Measurements from ENCODE around the gene NLN. TPM values are rescaled to one million over a fixed set of nuclear protein-coding genes. Genes with fewer than 3 reads are reported as not detected.
"Not testable (repeated sequence)": the region's sequence is repeated elsewhere in the genome, so short reads cannot be mapped to it uniquely, and the experiment has no call there.

Gene NLN
- total RNA-seq, 2 experiments from 2014 or later = 13.9 to 14.3 TPM

DNA sequence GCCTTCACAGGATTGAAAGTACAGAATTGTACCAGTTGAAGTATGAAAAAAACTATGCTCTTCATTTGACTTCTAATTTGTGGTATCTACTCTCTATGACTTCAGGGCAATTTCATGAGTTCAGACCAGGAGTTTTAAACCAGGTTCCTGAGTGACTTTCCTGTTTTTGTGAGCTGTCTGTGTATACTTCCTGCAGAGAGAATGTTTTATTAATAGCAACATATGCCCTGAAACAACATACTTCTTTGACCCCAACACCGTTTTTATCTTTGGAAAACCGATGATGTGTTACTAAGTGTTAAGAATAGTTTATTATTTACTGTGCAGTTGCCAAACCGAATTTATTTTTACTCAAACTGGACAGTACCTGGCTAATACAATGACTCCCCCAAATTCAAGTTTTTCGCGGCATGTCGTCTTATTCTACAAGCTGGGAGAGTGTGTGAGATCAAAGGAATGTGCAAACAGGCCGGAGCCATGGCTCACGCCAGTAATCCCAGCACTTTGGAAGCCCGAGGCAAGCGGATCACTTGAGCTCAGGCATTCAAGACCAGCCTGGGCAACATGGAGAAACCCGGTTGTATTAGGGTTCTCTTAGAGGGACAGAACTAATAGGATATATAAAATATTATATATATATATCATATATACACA is 145.7 kb downstream of the NLN start:
- no peaks in the 10 kb centered on the region for H3K27me3 Mint-ChIP-seq (ENCODE audit: low read depth)
- CTCF ChIA-PET = no interaction called here
- no peaks in the 10 kb centered on the region for H3K36me3 Mint-ChIP-seq (ENCODE audit: low read depth)
- peak overlapping the region; percentile 11 for H3K27ac Mint-ChIP-seq
- DNase-seq (no peak), ATAC-seq (no peak)
- H3K4me3 Mint-ChIP-seq = peak overlapping the region; percentile 28
- POLR2A ChIA-PET = no interaction called here
- H3K9me3 Mint-ChIP-seq (ENCODE audit: insufficient read depth) = no peaks in the 10 kb centered on the region
- H3K4me1 Mint-ChIP-seq (ENCODE audit: low read depth) = peaks cover 18% of the 10 kb centered on the region

DNA sequence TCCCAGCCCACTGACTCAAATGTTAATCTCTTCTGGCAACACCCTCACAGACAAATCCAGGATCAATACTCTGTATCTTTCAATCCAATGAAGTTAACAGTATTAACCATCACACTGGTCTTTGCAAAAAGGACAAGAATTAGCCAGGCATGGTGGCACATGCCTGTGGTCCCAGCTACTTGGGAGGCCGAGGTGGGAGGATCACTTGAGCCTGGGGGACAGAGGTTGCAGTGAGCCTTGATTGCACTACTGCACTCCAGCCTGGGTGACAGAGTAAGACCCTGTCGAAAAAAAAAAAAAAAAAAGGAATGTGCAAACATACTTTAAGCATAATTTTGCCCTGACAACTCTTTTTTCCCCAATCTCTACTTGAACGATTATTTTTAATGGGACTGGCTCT is 146.5 kb downstream of the NLN start:
- DNase-seq = no peak
- H3K4me3 Mint-ChIP-seq = no peak overlapping the region
- ChIA-PET POLR2A (no interaction called here), CTCF (no interaction called here)
- no peak overlapping the region for H3K27ac Mint-ChIP-seq
- H3K36me3 Mint-ChIP-seq (ENCODE audit: low read depth) = no peaks in the 10 kb centered on the region
- peaks cover 17% of the 10 kb centered on the region for H3K4me1 Mint-ChIP-seq (ENCODE audit: low read depth)
- no peak for ATAC-seq
- H3K9me3 Mint-ChIP-seq (ENCODE audit: insufficient read depth) = no peaks in the 10 kb centered on the region
- H3K27me3 Mint-ChIP-seq (ENCODE audit: low read depth) = no peaks in the 10 kb centered on the region

DNA sequence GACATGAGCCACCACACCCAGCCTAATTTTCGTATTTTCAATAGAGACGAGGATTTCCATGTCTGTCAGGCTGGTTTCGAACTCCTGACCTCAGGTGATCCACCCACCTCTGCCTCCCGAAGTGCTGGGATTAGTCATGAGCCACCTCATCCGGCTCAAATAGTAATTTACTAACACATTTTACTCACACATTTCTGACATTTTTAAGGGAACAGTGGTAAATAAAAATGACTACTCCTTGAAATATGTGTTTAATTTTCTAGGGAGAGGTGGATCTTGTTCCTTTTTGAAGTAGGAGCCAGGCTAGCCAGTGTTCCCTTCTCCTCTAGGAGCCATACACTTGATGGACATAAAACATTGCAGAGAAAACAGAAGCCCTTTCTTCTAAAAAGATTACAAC is 149.2 kb downstream of the NLN start:
- H3K9me3 Mint-ChIP-seq (ENCODE audit: insufficient read depth) = no peaks in the 10 kb centered on the region
- no peaks in the 10 kb centered on the region for H3K36me3 Mint-ChIP-seq (ENCODE audit: low read depth)
- ChIA-PET POLR2A (no interaction called here), CTCF (no interaction called here)
- peaks cover 14% of the 10 kb centered on the region for H3K4me1 Mint-ChIP-seq (ENCODE audit: low read depth)
- no peaks in the 10 kb centered on the region for H3K27me3 Mint-ChIP-seq (ENCODE audit: low read depth)
- H3K4me3 Mint-ChIP-seq = no peak overlapping the region
- ATAC-seq = no peak
- H3K27ac Mint-ChIP-seq = no peak overlapping the region
- no peak for DNase-seq

DNA sequence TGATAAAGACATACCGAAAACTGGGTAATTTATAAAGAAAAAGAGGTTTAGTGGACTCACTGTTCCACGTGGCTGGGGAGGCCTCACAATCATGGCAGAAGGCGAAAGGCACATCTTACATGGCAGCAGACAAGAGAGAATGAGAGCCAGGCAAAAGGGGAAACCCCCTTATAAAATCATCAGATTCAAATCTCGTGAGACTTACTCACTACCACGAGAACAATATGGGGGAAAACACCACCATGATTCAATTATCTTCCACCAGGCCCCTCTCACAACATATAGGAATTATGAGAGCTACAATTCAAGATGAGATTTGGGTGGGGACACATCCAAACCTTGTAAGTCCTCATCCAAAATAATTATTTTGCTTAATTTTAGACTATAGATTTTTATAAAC is 149.8 kb downstream of the NLN start:
- H3K4me1 Mint-ChIP-seq (ENCODE audit: low read depth) = peaks cover 12% of the 10 kb centered on the region
- DNase-seq; ATAC-seq; H3K27me3 Mint-ChIP-seq (ENCODE audit: low read depth); H3K4me3 Mint-ChIP-seq; H3K36me3 Mint-ChIP-seq (ENCODE audit: low read depth); CTCF ChIA-PET; H3K27ac Mint-ChIP-seq; H3K9me3 Mint-ChIP-seq (ENCODE audit: insufficient read depth); POLR2A ChIA-PET: not testable (repeated sequence)

DNA sequence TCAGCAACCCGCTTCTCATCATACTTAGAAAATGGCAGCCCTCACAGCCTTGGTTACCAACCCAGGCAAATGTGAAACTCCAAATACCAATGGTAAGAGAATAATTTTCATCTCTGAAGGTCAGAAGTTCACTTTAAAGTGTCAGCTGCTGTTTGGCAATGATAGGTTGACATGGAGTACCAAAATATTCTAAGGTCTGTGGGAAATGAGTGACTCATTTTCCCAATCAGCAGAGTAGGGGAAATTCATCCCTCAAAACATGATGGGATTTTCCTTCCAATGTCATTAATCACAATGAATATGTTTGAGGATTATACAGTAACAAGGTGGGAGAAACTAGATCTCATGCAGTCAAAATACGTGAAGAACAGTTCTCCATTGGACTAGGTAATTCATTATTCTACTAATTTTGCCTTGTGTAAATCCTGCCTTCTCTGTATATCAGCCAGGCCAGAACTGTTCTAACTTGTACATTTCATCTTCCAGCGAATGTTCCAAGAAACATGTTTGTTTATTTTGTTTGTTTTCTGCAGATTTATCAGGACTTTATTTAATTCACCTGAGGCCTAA is 151.3 kb downstream of the NLN start:
- no peaks in the 10 kb centered on the region for H3K27me3 Mint-ChIP-seq (ENCODE audit: low read depth)
- no peak overlapping the region for H3K4me3 Mint-ChIP-seq
- DNase-seq (no peak), ATAC-seq (no peak)
- POLR2A ChIA-PET = no interaction called here
- no peaks in the 10 kb centered on the region for H3K4me1 Mint-ChIP-seq (ENCODE audit: low read depth)
- no peak overlapping the region for H3K27ac Mint-ChIP-seq
- H3K36me3 Mint-ChIP-seq (ENCODE audit: low read depth) = no peaks in the 10 kb centered on the region
- CTCF ChIA-PET = no interaction called here
- H3K9me3 Mint-ChIP-seq (ENCODE audit: insufficient read depth) = peaks cover under 1% of the 10 kb centered on the region

DNA sequence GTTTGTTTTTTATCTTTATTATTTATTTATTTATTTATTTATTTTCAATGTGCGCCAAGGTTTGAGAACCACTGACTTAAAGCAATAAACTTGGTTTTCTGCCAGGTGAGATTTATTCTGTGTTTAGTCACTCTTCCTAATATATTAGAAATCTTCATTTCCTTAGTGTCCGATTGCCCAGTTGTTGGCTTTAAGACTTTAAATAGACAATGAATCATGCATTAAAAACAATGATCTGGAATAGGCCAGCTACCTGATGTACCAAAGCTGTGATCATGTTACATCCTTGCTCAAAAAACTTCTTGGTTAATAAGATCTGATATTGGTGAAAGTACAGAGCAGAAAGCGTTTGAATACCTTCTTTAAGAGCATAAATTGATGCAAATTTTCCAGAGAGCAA is 152.2 kb downstream of the NLN start:
- POLR2A ChIA-PET = no interaction called here
- Mint-ChIP-seq H3K9me3 (ENCODE audit: insufficient read depth) (peaks cover 3% of the 10 kb centered on the region), H3K4me1 (ENCODE audit: low read depth) (no peaks in the 10 kb centered on the region), H3K27me3 (ENCODE audit: low read depth) (no peaks in the 10 kb centered on the region), H3K27ac (no peak overlapping the region), H3K36me3 (ENCODE audit: low read depth) (no peaks in the 10 kb centered on the region), H3K4me3 (no peak overlapping the region)
- no peak for DNase-seq
- CTCF ChIA-PET = no interaction called here
- ATAC-seq = no peak

DNA sequence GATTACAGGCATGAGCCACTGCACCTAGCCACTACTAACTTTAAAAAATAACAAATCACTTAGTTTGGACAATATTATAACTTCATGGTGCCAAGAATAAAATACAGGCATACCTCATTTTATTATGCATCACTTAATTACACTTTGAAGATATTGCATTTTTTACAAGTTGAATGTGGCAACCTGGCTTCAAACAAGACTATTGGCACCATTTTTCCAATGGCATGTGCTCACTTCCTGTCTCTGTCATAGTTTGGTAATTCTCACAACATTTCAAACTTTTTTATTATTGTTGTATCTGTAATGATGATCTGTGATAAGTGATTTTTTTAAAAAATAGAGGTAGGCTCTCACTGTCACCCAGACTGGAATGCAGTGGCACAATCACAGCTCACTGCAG is 154.5 kb downstream of the NLN start:
- CTCF ChIA-PET = no interaction called here
- Mint-ChIP-seq H3K4me3 (no peak overlapping the region), H3K36me3 (ENCODE audit: low read depth) (no peaks in the 10 kb centered on the region)

DNA sequence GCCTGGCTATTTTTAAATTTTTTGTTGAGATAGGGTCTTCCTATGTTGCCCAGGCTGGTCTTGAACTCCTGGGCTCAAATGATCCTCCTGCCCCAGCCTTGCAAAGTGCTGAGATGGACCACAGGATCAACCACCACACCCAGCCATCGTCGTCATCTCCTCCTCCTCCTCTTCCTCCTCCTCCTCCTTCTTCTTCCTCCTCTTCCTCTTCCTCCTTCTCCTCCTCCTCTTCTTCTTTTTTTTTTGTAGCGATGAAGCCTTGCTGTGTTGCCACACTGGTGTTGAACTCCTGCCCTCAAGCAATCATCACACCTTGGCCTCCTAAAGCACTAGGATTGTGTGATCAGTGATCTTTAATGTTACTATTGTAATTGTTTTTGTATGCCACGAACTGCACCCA is 155.0 kb downstream of the NLN start:
- no peaks in the 10 kb centered on the region for H3K27me3 Mint-ChIP-seq (ENCODE audit: low read depth)
- ATAC-seq = no peak
- no peak for DNase-seq
- no peaks in the 10 kb centered on the region for H3K4me1 Mint-ChIP-seq (ENCODE audit: low read depth)
- ChIA-PET CTCF (no interaction called here), POLR2A (no interaction called here)
- no peaks in the 10 kb centered on the region for H3K36me3 Mint-ChIP-seq (ENCODE audit: low read depth)
- H3K27ac Mint-ChIP-seq = no peak overlapping the region
- H3K4me3 Mint-ChIP-seq = no peak overlapping the region
- peaks cover 3% of the 10 kb centered on the region for H3K9me3 Mint-ChIP-seq (ENCODE audit: insufficient read depth)

More for the DNA sequence above, 154.5 kb downstream of the NLN start:
- no peak for DNase-seq
- POLR2A ChIA-PET = no interaction called here
- no peak overlapping the region for H3K27ac Mint-ChIP-seq
- no peak for ATAC-seq
- H3K27me3 Mint-ChIP-seq (ENCODE audit: low read depth) = no peaks in the 10 kb centered on the region
- no peaks in the 10 kb centered on the region for H3K4me1 Mint-ChIP-seq (ENCODE audit: low read depth)
- peaks cover 3% of the 10 kb centered on the region for H3K9me3 Mint-ChIP-seq (ENCODE audit: insufficient read depth)

Other genes with a start within 250 kb of the NLN start
- gene ADAMTS6, start 240.3 kb upstream of the NLN start, total RNA-seq = 1 to 10 TPM; 1.8 to 3.4 TPM
- gene CENPK, start 159.0 kb upstream of the NLN start, total RNA-seq = 100 to 1,000 TPM in 1 of 2 experiments, 10 to 100 TPM in 1; 97.8 to 110 TPM
- 10 to 100 TPM; 46.5 to 47.7 TPM for gene PPWD1, start 158.9 kb upstream of the NLN start, total RNA-seq
- gene TRIM23, start 97.9 kb upstream of the NLN start, total RNA-seq = 1 to 10 TPM; 7.0 to 8.9 TPM
- 1 to 10 TPM; 5.1 to 5.3 TPM for gene SHLD3, start 97.2 kb upstream of the NLN start, total RNA-seq
- gene TRAPPC13, start 97.2 kb upstream of the NLN start, total RNA-seq = 10 to 100 TPM; 21.9 to 22.2 TPM
- gene SGTB, start 96 bp upstream of the NLN start, total RNA-seq = 10 to 100 TPM; 17.5 to 18.4 TPM
- 10 to 100 TPM; 44.8 to 46.9 TPM for gene ERBIN, start 204.4 kb downstream of the NLN start, total RNA-seq